NOMO-1 treated with DMSO at 0.1 percent for 48 hours (cell line): Measurements from ENCODE around the gene ZC3H11A.
"Not testable (repeated sequence)": the region's sequence is repeated elsewhere in the genome, so short reads cannot be mapped to it uniquely, and the experiment has no call there.

Experiments used
- DNase-seq: peaks from one replicate; lab custom pipeline; 2025; ENCODE audit not compliant: unreplicated experiment; lab: John Stamatoyannopoulos, UW

Gene ZC3H11A

GRCh38 chr1:203778789-203779188 lies 16.6 kb upstream of the ZC3H11A start:
- no peak for DNase-seq

- DNase-seq, result no peak
Observed at GRCh38 chr1:203781962-203782361, 13.5 kb upstream of the ZC3H11A start.

DNA sequence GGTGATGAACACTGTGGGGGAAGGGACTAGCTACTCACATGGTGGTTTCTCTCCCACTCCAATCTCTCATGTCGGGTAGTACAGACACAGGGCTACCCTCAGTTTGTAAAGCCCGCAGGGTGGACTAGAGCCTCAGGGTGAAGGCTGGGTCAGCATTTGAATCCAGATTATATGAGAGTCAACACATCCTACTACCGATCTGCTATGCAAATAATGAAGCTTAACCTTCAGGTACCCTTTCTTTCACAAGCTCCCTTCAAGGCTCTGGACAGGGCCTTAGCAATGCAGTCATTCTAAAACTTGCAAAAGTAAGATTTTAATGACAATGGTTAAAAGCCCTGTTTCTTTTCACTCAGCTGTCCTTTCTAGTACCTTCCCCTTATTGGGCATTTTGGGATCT lies 5.5 kb upstream of the ZC3H11A start:
- DNase-seq, result no peak

DNA sequence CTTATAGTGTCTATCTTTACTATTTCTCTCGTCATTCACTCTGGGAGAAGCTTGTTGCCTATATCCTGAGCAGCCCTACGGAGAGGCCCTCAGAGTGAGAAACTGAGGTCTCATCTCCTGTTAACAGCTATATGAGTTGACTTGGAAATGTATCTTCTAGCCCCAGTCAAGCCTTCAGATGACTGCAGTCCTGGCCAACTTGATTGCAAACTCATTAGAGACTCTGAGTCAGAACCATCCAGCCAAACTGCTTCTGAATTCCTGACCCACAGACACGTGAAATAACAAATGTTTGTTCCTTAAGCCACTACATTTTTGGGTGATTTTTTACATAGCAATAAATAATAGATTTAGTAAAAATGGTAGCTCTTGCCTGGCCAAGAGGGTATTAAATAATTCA lies 3.9 kb upstream of the ZC3H11A start:
- DNase-seq, result no peak

GRCh38 chr1:203792486-203792885 lies 2.9 kb upstream of the ZC3H11A start:
- DNase-seq, result no peak

DNA sequence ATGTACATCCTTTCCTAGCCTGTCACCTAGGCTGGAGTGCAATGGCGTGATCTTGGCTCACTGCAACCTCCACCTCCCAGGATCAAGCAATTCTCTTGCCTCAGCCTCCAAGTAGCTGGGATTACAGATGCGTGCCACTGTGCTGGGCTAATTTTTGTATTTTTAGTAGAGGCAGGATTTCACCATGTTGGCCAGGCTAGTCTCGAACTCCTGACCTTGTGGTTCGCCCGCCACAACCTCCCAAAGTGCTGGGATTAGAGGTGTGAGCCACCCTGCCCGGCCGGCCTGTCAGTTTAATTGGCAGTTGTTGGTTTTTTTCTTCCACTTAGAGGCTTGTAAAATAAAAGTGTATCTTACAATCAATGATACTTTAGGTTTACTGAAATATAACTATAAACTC lies 1.9 kb upstream of the ZC3H11A start:
- DNase-seq, result not testable (repeated sequence)

DNA sequence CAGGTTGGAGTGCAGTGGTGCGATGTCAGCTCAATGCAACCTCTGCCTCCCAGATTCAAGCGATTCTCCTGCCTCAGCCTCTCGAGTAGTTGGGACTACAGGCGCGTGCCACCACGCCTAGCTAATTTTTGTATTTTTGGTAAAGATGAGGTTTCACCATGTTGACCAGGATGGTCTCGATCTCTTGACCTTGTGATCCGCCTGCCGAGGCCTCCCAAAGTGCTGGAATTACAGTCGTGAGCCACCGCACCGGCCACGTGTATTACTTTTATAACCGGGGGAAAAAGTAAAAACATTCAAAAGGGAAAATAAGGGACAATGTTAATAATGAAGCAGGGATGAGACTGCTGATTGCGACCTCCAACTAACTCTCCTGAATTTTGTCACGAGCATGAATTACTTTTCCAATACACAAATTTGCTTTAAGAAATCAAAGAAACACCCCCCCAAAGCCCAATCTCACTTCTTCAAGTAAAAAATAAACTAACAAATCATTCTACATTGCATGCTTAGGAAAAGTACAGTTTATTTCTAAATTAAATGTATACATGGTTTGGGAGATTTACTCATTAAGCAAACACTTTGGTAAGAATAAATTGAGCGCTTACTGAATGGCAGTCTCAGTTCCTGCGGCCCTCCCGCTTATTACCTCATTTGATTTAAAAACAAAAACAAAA lies 521 bp upstream of the ZC3H11A start:
- DNase-seq, result no peak

DNA sequence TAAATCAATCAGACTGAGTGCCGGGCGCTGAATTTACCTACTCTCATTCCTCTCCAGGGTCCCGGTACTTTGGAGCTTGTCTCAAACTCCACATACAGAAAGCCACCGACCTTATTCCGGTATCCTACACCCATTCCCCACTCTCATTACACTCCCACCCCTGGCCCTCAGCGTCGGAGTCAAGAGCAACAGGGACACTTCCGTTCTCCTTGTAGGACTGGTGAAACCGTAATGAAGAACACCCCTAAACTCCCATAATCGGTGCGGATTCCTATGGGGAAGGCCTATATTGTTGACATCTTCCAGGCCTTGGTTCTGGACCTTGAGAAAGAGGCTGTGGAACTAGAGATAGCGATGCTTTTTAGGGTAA lies 798 bp downstream of the ZC3H11A start:
- no peak for DNase-seq

GRCh38 chr1:203797216-203797615 lies 1.8 kb downstream of the ZC3H11A start:
- no peak for DNase-seq

DNA sequence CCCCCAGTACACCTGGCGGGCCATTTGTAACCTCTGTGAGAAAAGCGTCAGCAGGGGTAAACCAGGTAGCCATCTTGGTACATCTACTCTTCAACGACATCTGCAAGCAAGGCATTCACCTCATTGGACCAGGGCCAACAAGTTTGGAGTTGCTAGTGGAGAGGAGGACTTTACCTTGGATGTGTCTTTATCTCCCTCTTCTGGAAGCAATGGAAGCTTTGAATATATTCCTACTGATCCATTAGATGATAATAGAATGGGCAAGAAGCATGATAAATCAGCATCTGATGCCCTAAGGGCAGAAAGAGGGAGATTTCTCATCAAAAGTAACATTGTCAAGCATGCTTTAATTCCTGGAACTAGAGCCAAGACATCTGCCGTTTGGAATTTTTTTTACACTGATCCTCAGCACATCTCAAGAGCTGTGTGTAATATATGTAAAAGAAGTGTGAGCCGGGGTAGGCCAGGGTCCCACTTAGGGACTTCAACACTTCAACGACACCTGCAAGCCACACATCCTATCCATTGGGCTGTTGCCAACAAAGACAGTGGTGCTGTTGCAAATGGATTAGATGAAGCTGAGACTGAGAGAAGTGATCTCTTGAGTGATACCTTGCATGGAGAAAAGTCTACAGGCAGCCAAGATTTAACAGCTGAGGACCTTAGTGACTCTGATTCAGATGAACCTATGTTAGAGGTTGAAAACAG lies 2.7 kb downstream of the ZC3H11A start:
- no peak for DNase-seq

DNA sequence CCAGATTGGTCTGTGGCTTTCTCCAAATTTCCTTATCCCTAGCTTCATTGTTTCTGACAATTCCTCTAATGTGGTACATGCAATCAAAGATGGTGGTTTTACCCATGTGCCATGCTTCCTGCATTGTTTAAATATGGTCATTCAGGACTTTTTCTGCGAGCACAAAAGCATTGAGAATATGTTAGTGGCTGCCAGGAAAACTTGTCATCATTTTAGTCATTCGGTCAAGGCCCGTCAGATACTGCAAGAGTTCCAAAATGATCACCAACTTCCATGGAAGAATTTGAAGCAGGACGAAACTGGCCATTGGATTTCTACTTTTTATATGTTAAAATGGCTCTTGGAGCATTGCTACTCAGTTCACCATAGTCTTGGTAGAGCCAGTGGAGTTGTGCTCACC lies 3.7 kb downstream of the ZC3H11A start:
- DNase-seq, result no peak

GRCh38 chr1:203799971-203800370 lies 4.5 kb downstream of the ZC3H11A start:
- DNase-seq, result no peak

- no peak for DNase-seq
Observed at GRCh38 chr1:203805689-203806088, 10.3 kb downstream of the ZC3H11A start.

DNA sequence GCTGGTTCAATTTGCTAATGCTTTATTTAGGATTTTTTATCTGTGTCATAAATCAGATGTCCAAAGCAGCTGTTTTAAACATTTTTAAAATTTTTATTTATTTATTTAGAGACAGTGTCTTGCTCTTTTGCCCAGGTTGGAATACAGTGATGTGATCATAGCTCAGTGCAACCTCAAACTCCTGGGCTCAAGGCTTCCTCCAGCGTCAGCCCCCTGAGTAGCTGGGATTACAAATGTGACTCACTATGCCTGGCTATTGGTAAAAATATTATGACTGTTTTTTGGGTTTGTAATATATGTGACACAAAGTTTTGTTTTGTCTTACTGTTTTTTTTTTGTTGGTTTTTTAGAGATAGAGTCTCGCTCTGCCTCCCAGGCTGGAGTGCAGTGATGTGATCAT lies 11.8 kb downstream of the ZC3H11A start:
- no peak for DNase-seq

DNA sequence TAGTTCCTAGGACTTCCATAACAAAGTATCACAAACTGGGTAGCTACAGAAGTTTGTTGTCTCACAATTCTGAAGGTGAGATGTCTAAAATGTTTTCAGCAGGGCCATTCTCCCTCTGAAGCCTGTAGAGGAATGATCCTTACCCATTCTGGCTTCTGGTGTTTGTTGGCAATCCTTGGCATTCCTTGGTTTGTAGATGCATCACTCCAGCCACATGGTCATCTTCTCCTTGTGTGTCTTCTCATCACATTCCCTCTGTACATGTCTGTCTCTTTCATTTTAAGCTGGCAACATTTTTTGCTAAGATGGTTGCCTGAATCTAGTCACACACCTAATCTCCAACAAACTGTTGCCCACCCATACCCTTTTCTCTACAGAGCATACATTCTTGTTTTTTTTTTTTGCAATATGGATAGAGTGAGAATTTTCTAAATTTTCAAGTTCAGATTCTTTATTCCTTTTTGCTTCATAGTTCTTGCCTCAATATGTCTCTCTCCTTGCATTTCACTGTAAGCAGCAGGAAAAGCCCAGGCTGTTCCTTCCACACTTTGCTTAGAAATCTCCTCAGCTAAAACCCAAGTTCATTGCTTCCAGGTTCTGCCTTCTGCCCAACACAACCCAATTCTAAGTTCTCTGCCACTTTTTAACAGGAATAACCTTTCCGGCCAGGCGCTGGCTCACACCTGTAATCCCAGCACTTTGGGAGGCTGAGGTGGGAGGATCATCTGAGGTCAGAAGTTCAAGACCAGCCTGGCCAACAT lies 18.3 kb downstream of the ZC3H11A start:
- no peak for DNase-seq

DNA sequence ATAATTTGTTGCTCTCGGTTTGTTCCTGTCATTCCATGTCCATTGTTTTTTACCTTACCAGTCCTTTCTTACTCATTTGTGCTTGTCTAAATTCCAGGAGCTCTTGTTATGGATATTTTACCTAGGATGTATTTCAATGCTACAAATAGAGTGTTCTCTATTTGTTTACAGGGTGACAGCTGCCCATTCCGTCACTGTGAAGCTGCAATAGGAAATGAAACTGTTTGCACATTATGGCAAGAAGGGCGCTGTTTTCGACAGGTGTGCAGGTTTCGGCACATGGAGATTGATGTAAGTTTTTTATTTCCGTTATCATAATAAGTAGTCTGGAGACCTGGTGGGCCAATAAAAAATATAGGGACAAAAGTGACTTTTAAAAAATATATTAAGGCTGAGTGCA lies 23.0 kb downstream of the ZC3H11A start:
- DNase-seq, result no peak

GRCh38 chr1:203823306-203823705 lies 27.9 kb downstream of the ZC3H11A start:
- no peak for DNase-seq

GRCh38 chr1:203826175-203826574 lies 30.8 kb downstream of the ZC3H11A start:
- DNase-seq, result no peak

- DNase-seq, result no peak
Observed at GRCh38 chr1:203828002-203828401, 32.6 kb downstream of the ZC3H11A start.

GRCh38 chr1:203828503-203828902 lies 33.1 kb downstream of the ZC3H11A start:
- DNase-seq, result no peak

DNA sequence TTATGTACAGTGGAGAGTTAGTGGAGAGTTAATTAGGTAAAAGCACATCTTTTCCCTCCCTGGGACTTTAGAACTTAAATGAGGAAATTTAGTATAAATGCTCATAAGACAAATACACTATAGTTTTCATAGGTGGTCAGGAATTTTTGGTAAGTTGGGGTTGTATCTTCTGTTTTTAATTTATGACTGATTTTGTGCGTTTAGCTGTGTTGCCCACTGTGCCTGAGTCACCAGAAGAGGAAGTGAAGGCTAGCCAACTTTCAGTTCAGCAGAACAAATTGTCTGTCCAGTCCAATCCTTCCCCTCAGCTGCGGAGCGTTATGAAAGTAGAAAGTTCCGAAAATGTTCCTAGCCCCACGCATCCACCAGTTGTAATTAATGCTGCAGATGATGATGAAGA lies 33.8 kb downstream of the ZC3H11A start:
- peak; percentile 44 for DNase-seq

GRCh38 chr1:203835476-203835875 lies 40.1 kb downstream of the ZC3H11A start:
- DNase-seq, result no peak
